HG03521 (cell line): Measurements from ENCODE around the gene MSH5.

Source experiments
- ATAC-seq: cut with Tn5 transposase; IDR thresholded peaks from one replicate; pipeline ENCODE4 v1.9.1; 2021; ENCODE audit warnings: mild to moderate bottlenecking, moderate library complexity; ENCODE audit not compliant: unreplicated experiment

Gene MSH5

GRCh38 chr6:31729515-31729978 is 10.3 kb upstream of the MSH5 start:
- ATAC-seq, result peak; percentile 33

DNA sequence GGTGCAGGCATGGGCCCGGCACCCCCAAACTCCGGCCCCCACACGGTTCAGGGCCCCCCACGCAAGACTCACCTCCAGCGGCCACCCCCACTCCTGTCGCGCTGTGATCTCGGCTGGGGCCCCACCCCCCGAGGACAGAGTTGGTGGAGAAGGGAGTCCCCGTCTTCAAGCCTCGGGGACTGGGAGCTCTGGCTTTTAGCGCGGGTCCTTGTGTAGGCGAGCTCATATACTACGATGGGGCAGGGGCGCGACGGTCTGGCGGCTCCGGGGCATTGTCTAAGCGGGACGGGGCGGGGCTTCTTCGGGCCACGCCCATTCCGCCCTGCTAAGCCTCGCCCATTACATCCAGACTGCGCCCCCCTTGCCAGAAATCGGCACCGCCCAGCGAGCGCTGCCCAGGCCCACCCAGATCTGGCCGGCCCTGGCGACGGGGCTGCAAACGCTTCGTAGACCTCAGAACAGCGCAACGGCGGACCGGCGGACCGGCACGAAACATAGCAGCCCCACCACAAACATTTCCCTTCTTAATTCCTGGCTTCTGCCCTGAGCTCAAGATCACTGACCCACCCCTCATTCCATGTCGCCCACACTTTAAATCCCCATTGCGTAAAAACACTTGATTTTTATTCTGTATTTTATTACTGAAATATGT is 9.7 kb upstream of the MSH5 start:
- ATAC-seq, result peak; percentile 47

- no peak for ATAC-seq
Measured at GRCh38 chr6:31730631-31731086, 9.1 kb upstream of the MSH5 start.

- no peak for ATAC-seq
Measured at GRCh38 chr6:31732029-31732428, 7.8 kb upstream of the MSH5 start.

DNA sequence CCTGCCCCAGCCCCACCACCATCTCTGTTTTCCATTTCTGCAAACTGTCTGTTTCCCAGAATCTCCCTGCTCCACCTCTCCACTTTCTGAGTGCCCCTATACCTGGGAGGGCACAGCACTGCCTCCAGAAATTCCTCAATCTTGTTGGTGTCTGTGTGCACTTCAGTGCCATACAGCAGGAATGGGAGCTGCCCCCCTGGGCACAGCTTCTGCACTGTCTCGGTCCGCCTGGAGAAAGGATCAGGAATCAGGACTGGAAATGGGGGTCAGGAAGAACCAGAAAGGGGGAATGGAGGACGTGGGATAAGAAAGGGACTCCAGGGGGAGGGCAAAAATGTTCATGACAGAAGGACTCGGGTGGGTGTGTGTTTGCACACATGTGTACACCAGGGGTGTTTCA is 6.1 kb upstream of the MSH5 start:
- ATAC-seq, result no peak

- no peak for ATAC-seq
Measured at GRCh38 chr6:31734247-31734820, 5.5 kb upstream of the MSH5 start.

- ATAC-seq, result no peak
Measured at GRCh38 chr6:31734821-31735406, 4.9 kb upstream of the MSH5 start.

- no peak for ATAC-seq
Measured at GRCh38 chr6:31736021-31736767, 3.6 kb upstream of the MSH5 start, which contains the start of gene CLIC1. Gene CLIC1 (minus strand): TSS chr6:31736530. CDS start chr6:31736300, 230 bp downstream.

- ATAC-seq, result no peak
Measured at GRCh38 chr6:31736768-31737314, 3.0 kb upstream of the MSH5 start.

- ATAC-seq, result no peak
Measured at GRCh38 chr6:31737315-31737990, 2.4 kb upstream of the MSH5 start.

DNA sequence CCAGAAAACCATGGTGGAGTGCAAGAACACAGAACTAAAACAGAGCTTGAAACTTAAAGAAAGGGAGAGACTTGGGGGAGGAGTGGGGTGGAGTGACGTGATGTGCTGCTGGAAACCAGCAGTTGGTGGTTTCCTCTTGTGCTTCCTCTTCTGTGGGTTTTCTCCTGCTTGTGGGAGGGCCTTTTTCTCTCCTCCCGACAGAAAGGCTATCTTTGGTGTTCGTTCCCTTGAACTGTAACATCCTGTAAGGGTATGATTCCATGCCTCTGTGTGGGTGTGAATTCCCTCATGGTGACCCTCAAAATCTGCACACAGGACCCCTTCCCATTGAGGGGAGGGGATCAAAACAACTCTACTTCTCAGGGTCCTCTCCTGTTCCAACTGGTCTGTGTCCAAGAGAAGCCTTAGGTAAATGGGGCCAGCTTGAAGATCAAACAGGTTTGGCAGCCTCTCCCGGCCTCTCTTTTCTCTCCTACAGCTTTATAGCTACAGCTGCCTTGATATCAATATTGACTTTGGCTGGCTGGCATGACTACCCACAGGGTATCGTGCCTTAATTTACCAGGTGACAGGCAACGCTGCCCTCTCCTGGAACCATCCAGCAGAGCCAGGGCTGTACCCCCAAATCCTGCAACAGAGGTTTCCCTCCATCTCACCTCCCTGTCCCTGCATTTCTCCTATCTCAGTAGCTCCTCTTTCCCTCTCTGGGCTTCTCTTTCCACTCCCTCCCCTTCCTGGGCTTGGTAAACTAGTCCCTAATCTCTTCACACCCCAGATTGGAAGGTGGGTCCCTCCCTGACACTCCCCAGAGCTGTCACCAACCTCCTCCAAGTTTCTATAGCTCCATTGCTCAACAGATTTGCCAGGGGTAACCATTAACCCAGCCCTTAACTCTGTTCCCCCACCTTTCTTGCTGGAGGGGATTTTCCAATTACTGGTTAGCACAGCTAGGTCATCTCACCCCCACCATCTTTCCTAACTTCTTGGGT is 1.5 kb upstream of the MSH5 start:
- no peak for ATAC-seq

GRCh38 chr6:31740397-31741223 is 805 bp downstream of the MSH5 start:
- no peak for ATAC-seq

DNA sequence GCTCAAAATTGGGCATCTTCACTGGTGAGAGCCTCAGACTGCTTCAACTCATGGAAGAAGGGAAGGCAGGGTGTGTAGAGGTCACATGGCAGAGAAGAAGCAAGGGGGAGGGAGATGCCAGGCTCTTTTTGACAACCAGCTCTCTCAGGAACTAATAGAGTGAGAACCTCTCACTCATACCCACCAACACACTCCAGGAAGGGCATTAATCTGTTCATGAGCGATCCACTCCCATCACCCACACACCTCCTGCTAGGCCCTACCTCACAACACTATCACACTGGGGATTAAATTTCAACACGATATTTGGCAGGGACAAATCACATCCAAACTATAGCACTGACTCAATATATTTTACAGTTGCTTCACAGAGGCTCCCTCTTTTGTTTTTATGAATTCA is 2.0 kb downstream of the MSH5 start:
- no peak for ATAC-seq

DNA sequence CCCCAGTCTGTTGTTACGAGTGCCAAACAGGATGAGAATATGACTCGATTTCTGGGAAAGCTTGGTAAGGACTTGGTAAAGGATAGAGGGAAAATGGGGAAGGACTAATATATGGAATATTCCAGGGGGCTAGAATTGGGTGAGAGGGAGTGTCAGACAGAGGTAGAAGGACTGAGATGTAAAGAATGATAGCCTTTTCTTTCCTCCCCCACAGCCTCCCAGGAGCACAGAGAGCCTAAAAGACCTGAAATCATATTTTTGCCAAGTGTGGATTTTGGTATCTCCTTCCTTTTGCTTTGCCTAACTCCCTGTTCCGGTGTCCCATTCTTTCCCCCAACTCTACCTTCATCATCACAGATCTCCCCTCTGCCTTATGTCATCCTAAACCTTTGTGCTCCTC is 3.1 kb downstream of the MSH5 start:
- ATAC-seq, result no peak

DNA sequence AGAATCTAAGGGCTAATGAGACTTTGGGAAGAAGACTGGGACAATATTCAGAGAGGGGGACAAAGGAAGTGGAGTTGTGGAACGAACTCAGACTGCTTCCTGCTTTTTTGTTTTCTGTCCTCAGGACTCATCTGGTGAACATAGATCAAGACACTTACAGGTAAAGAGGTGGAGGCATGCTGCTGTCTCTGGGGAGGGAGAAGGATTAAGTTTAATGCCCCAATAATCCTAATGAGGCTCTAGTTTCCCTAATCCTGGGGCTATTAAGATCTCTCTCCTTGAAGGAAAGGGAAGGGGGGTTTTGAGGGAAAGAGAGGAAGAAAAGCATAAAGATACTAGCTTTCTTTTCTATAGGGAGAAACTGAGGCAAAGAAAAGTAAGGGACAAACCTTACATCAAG is 4.6 kb downstream of the MSH5 start:
- no peak for ATAC-seq

DNA sequence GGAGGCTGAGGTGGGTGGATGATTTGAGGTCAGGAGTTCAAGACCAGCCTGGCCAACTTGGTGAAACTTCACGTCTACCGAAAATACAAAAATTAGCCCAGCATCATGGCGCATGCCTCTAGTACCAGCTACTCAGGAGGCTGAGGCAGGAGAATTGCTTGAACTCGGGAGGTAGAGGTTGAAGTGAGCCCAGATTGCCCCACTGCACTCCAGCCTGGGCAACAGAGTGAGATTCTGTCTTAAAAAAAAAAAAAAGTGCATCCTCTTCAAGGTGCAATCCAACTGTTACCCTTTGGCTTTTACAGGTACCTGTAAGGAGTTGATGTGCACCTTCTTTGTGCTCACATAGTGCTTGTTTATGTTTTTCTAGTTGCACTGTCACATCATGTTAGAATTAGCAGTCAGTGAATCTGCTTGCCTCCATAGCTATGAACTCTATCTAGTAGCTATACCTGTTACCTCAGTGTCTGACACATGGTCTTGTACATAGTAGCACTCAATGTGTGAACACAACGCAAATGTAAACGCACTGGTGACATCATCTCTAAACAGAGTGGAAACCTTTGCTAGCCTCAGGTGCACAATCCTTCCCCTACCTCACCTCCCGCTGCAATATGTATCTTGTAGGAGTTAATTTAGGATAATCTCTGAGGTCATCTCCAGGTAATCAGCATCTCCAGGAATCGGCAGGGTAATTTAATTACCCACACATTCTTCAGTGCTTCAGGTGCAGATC is 9.7 kb downstream of the MSH5 start:
- no peak for ATAC-seq

DNA sequence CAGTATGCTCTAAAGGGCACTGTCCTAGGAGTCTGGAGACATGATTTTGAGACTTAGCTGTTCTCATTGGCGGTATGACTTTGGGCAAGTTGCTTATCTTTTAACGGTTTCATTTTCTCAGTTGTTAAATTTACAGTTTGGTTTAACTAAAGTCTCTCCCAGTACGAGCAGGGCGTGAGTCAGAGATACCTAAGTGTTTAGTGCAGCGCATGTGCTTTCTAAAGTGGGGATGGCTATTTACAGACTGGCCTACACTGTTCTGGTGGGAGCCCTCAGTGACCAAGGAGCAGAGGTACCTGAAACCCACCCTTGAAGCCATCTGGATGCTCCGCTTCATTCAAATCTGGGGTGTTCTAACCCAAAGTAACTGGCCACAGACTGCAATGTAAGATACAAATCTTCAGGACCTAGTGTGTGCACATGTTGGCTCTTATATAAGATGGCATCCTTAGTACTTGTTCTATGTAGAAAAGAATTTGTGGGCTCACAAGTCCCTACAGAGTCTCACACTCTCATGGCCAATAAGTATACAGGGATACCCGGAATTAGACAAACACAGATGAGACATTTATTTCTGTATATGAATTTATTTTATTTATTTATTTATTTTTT is 10.7 kb downstream of the MSH5 start:
- no peak for ATAC-seq
